Prostate gland (tissue), 2 donors: ENCODE results near the gene SLC27A2.

ENCODE experiments used
- CTCF ChIP-seq, 4 experiments: fragments of 200-600 bp in 2 of 4; fragments of 450-650 bp in 2 of 4; sonication (generic) in 2 of 4; IDR thresholded peaks; 1 replicate in 3 of 4; 2 replicates in 1 of 4; pipeline ENCODE4 v1.5.1; 2016 to 2019; ENCODE audit warnings: antibody characterized with exemption in 4 of 4, mild to moderate bottlenecking in 2 of 4, moderate library complexity in 2 of 4
- POLR2A ChIP-seq: fragments of 450-650 bp; IDR thresholded peaks from one replicate; pipeline ENCODE4 v1.6.1; 2016; ENCODE audit warnings: antibody characterized with exemption, mild to moderate bottlenecking
- POLR2AphosphoS5 ChIP-seq: sonication (generic); formaldehyde crosslinking; IDR thresholded peaks from one replicate; pipeline ENCODE4 v1.6.1; 2017; ENCODE audit warnings: antibody characterized with exemption

DNA sequence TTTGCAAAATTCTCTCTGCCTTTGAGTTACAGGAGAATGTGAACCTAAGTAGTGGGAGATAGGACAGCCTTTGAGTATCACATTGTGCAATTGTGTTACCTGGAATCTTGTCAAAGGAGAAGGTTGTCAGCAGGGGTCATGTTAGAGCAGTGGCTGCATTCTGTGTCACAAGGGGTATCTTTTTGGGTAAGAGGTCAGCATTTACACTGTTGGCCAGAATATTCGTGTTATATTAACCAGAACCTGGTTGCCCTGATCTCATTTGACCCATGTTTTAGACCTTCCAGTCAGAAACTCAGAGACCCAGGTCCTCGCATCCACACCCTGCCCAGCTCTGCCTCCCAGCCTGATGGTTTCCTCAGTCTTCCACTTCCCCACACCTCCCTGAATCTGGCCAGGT lies 56.3 kb downstream of the SLC27A2 start:
- no peak for TF ChIP-seq POLR2AphosphoS5
- no peak for TF ChIP-seq POLR2A
- TF ChIP-seq CTCF (IDR thresholded peaks at IDR 0.05): no peak
